H1 (cell line): ENCODE data around the gene NUTM2F. TPM values are rescaled to one million over a fixed set of nuclear protein-coding genes. Genes with fewer than 3 reads are reported as not detected.

Experiments used
- CTCF ChIA-PET: fragments of 300-600 bp; sonication (Branson Sonifier 250); formaldehyde crosslinking; loops from one replicate; lab custom pipeline; 2021; ENCODE audit not compliant: partially characterized antibody; lab: Charles Lee
- POLR2A ChIA-PET: fragments of 300-600 bp; sonication (Branson Sonifier 250); formaldehyde crosslinking; loops from one replicate; lab custom pipeline; 2021; ENCODE audit warnings: inconsistent platforms; ENCODE audit not compliant: partially characterized antibody; lab: Charles Lee
- DNase-seq, 2 experiments: peaks; one replicate each; pipeline versions ENCODE4 v3.0.0 to v3.0.0-alpha.2; 2010 to 2022; ENCODE audit warnings: low spot score in 2 of 2, low read depth in 1 of 2, mixed read lengths in 1 of 2
- FAIRE-seq: peaks from 2 replicates; lab custom pipeline; 2011; peaks lifted over from hg19 to GRCh38; lab: Jason Lieb, UNC
- H2AFZ ChIP-seq: 2 replicates; pipeline ENCODE4 v1.8.1; 2012; ENCODE audit warnings: low read length, inconsistent platforms
- H2AK5ac ChIP-seq: 2 replicates; pipeline ENCODE4 v1.6.1; 2013; ENCODE audit warnings: low read depth, low read length
- H2BK120ac ChIP-seq: replicated peaks from 2 replicates; pipeline ENCODE3; 2013; ENCODE audit warnings: low read depth, low read length, inconsistent platforms
- H2BK12ac ChIP-seq: 2 replicates; pipeline ENCODE4 v1.6.1; 2013; ENCODE audit warnings: low read depth, low read length
- H2BK15ac ChIP-seq: 2 replicates; pipeline ENCODE4 v1.6.1; 2013; ENCODE audit warnings: low read length
- H2BK20ac ChIP-seq: 2 replicates; pipeline ENCODE4 v1.6.1; 2013; ENCODE audit warnings: low read length
- H2BK5ac ChIP-seq: 2 replicates; pipeline ENCODE4 v1.6.1; 2013; ENCODE audit warnings: low read depth, low read length
- H3K14ac ChIP-seq: 2 replicates; pipeline ENCODE4 v1.6.1; 2013; ENCODE audit warnings: inconsistent platforms; ENCODE audit not compliant: insufficient read length
- H3K18ac ChIP-seq: 2 replicates; pipeline ENCODE4 v1.6.1; 2013; ENCODE audit warnings: low read length; ENCODE audit errors: extremely low read depth
- H3K23ac ChIP-seq: 2 replicates; pipeline ENCODE4 v1.6.1; 2013; ENCODE audit warnings: inconsistent platforms; ENCODE audit not compliant: insufficient read length
- H3K23me2 ChIP-seq: 2 replicates; pipeline ENCODE4 v1.6.1; 2013; ENCODE audit warnings: low read depth, low read length
- H3K27ac ChIP-seq: 2 replicates; pipeline ENCODE4 v1.6.1; 2011; ENCODE audit warnings: low read depth, low read length, inconsistent platforms
- H3K27me3 ChIP-seq, 4 experiments: replicated peaks in 1 of 4; 1 replicate in 1 of 4; 2 replicates in 3 of 4; pipeline versions ENCODE4 v1.6.1 to v1.8.1; 2011 to 2013; ENCODE audit warnings: low read length in 3 of 4, mild to moderate bottlenecking in 3 of 4, inconsistent platforms in 2 of 4, mixed read lengths in 2 of 4, moderate library complexity in 1 of 4; ENCODE audit not compliant: control insufficient read depth in 3 of 4, insufficient read depth in 3 of 4; ENCODE audit errors: extremely low read depth in 1 of 4
- H3K36me3 ChIP-seq, 4 experiments: 2 replicates each; pipeline versions ENCODE4 v1.6.1 to v1.8.1; 2011 to 2013; ENCODE audit warnings: mild to moderate bottlenecking in 4 of 4, low read length in 3 of 4, moderate library complexity in 2 of 4, control low read depth in 1 of 4, inconsistent platforms in 1 of 4; ENCODE audit not compliant: insufficient read depth in 4 of 4, control insufficient read depth in 2 of 4
- H3K4ac ChIP-seq: replicated peaks from 2 replicates; pipeline ENCODE3; 2013; ENCODE audit warnings: low read length, low read depth, mixed read lengths, inconsistent platforms; ENCODE audit not compliant: insufficient read length
- H3K4me1 ChIP-seq, 4 experiments: replicated peaks in 1 of 4; 1 replicate in 1 of 4; 2 replicates in 3 of 4; pipeline versions ENCODE4 v1.6.1 to v1.8.1; 2011 to 2013; ENCODE audit warnings: low read length in 3 of 4, inconsistent platforms in 2 of 4, mixed read lengths in 1 of 4; ENCODE audit not compliant: insufficient read depth in 4 of 4, control insufficient read depth in 3 of 4
- H3K4me2 ChIP-seq, 2 experiments: 2 replicates each; pipeline versions ENCODE4 v1.6.1 to v1.8.1; 2011 to 2013; ENCODE audit warnings: low read depth in 2 of 2, low read length in 2 of 2, control low read depth in 1 of 2, inconsistent platforms in 1 of 2, mild to moderate bottlenecking in 1 of 2; ENCODE audit not compliant: insufficient read depth in 1 of 2
- H3K4me3 ChIP-seq, 4 experiments: fragments of 200-600, 300-600 bp in 1 of 4; sonication (generic), shearing (Covaris generic), sonication (Bioruptor Twin) in 1 of 4; 2 replicates each; pipeline versions ENCODE4 v1.5.1 to v1.8.1; 2011 to 2016; ENCODE audit warnings: low read length in 4 of 4, low read depth in 3 of 4, control low read depth in 2 of 4, inconsistent platforms in 2 of 4, mild to moderate bottlenecking in 2 of 4, mixed read lengths in 1 of 4, moderate library complexity in 1 of 4; ENCODE audit not compliant: insufficient read depth in 2 of 4; ENCODE audit errors: extremely low read depth in 1 of 4
- H3K56ac ChIP-seq: replicated peaks from 2 replicates; pipeline ENCODE3; 2013; ENCODE audit warnings: low read depth, mild to moderate bottlenecking, mixed read lengths, low read length, inconsistent platforms; ENCODE audit not compliant: insufficient read length
- H3K79me1 ChIP-seq: 2 replicates; pipeline ENCODE4 v1.6.1; 2013; ENCODE audit warnings: low read depth, low read length, control low read depth
- H3K79me2 ChIP-seq, 2 experiments: 2 replicates each; pipeline versions ENCODE4 v1.6.1 to v1.8.1; 2012 to 2013; ENCODE audit warnings: low read length in 2 of 2, mild to moderate bottlenecking in 2 of 2, inconsistent platforms in 1 of 2; ENCODE audit not compliant: insufficient read depth in 2 of 2, control insufficient read depth in 1 of 2
- H3K9ac ChIP-seq, 4 experiments: replicated peaks in 1 of 4; 1 replicate in 1 of 4; 2 replicates in 3 of 4; pipeline versions ENCODE4 v1.6.1 to v1.8.1; 2011 to 2013; ENCODE audit warnings: low read depth in 3 of 4, low read length in 3 of 4, control low read depth in 2 of 4, mild to moderate bottlenecking in 2 of 4, moderate library complexity in 2 of 4, inconsistent platforms in 1 of 4; ENCODE audit errors: extremely low read depth in 1 of 4
- H3K9me3 ChIP-seq, 2 experiments: 2 replicates each; pipeline versions ENCODE4 v1.6.1 to v1.8.1; 2012 to 2013; ENCODE audit warnings: mild to moderate bottlenecking in 2 of 2, moderate library complexity in 2 of 2, control low read depth in 1 of 2, inconsistent platforms in 1 of 2, low read depth in 1 of 2, low read length in 1 of 2, mixed read lengths in 1 of 2; ENCODE audit not compliant: insufficient read depth in 2 of 2
- H4K20me1 ChIP-seq, 2 experiments: replicated peaks in 1 of 2; 2 replicates each; pipeline versions ENCODE3 to v1.8.1; 2011 to 2013; ENCODE audit warnings: inconsistent platforms in 2 of 2, low read length in 2 of 2, mild to moderate bottlenecking in 1 of 2; ENCODE audit not compliant: insufficient read depth in 2 of 2, control insufficient read depth in 1 of 2
- H4K5ac ChIP-seq: 2 replicates; pipeline ENCODE4 v1.6.1; 2013; ENCODE audit warnings: low read length, low read depth, mixed read lengths, inconsistent platforms; ENCODE audit not compliant: insufficient read length
- H4K8ac ChIP-seq: 2 replicates; pipeline ENCODE4 v1.8.0; 2013; ENCODE audit warnings: mild to moderate bottlenecking, moderate library complexity, low read length, inconsistent platforms; ENCODE audit not compliant: insufficient read depth; ENCODE audit errors: extremely low read depth
- H4K91ac ChIP-seq: replicated peaks from 2 replicates; pipeline ENCODE3; 2013; ENCODE audit warnings: low read length, mixed read lengths, inconsistent platforms; ENCODE audit not compliant: insufficient read length
- EP300 ChIP-seq, 2 experiments: IDR thresholded peaks; 1 replicate in 1 of 2; 2 replicates in 1 of 2; pipeline ENCODE4 v1.6.1; 2011 to 2012; ENCODE audit warnings: low read depth in 2 of 2, low read length in 2 of 2, mild to moderate bottlenecking in 2 of 2, borderline replicate concordance in 1 of 2, inconsistent platforms in 1 of 2, moderate library complexity in 1 of 2
- HDAC2 ChIP-seq, 2 experiments: fragments of 300-600 bp in 1 of 2; sonication (generic) in 1 of 2; IDR thresholded peaks; 2 replicates each; pipeline ENCODE4 v1.6.1; 2011 to 2012; ENCODE audit warnings: low read depth in 2 of 2, low read length in 2 of 2, mild to moderate bottlenecking in 2 of 2, moderate library complexity in 2 of 2, borderline replicate concordance in 1 of 2, inconsistent platforms in 1 of 2
- HDAC6 ChIP-seq: IDR thresholded peaks from one replicate; pipeline ENCODE4 v1.7.1; 2012; ENCODE audit warnings: low read depth, mild to moderate bottlenecking, inconsistent platforms, low read length, moderate library complexity
- KDM4A ChIP-seq: IDR thresholded peaks from one replicate; pipeline ENCODE4 v1.7.1; 2012; ENCODE audit warnings: low read depth, mild to moderate bottlenecking, moderate library complexity, low read length, inconsistent platforms; ENCODE audit not compliant: severe bottlenecking
- POU5F1 ChIP-seq: IDR thresholded peaks from 2 replicates; pipeline ENCODE4 v1.6.1; 2011; ENCODE audit warnings: low read depth, mild to moderate bottlenecking, low read length, moderate library complexity
- RFX5 ChIP-seq: IDR thresholded peaks from 2 replicates; pipeline ENCODE4 v1.6.1; 2011; ENCODE audit warnings: low read depth, low read length, improper control_type of control experiment, borderline replicate concordance
- WGBS, 2 experiments: shearing (Covaris generic) in 1 of 2; methylation state at CpG; one replicate each; pipeline versions ENCODE4 v1.1.6 to v1.1.7; 2013 to 2015; ENCODE audit warnings: low lambda C conversion rate in 2 of 2, mixed read lengths in 2 of 2, inconsistent platforms in 1 of 2, low coverage in 1 of 2, missing lambda C conversion rate in 1 of 2; ENCODE audit not compliant: insufficient replicate concordance in 2 of 2, insufficient coverage in 1 of 2, insufficient read length in 1 of 2; ENCODE audit errors: extremely low coverage in 1 of 2, missing lambda C conversion rate in 1 of 2; 5-methylcytosine and 5-hydroxymethylcytosine counted together
- polyA plus RNA-seq, 7 experiments: library from polyadenylated mRNA; depleted of rRNA in 3 of 7; stranded (reverse) in 5 of 7; unstranded in 2 of 7; fragments of >200 nt in 5 of 7; fragments of 200-250 nt in 2 of 7; gene quantifications; 1 replicate in 5 of 7; 2 replicates in 1 of 7; 4 replicates in 1 of 7; pipeline versions ENCODE4 v1.2.1 to v1.2.3, GENCODE V29; 2011 to 2013; ENCODE audit warnings: missing spikeins in 2 of 7, mixed read lengths in 2 of 7
- total RNA-seq: library from RNA; stranded (reverse); fragmentation: NEBNext Ultra II Directional; extraction: Animal tissue kit (Norgen Biotek cat#: 25700); gene quantifications from 2 replicates; pipeline ENCODE4 v1.2.1, GENCODE V29; 2021

The NUTM2F gene
- total and polyA plus RNA-seq, 2 of the 8 experiments (the other 6 are each of a cell fraction or from before 2014, with no cell fraction given), result 0.06 to 0.19 TPM

DNA sequence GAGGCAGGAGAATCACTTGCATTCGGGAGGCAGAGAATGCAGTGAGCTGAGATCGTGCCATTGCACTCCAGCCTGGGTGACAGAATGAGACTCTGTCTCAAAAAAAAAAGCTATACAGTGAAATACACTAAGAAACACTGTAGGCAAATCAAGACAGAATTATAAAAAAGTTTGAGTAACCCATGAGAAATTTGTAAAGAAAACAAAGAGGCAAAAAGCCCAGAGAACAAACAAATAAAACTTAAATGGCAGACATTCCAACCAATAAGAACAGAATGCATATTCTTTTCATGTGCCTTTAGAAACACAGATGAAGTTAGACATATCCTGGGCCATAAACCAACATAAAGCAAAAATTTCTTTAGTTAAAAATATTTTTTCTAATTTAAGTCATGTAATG is 38.8 kb downstream of the NUTM2F start:
- Histone ChIP-seq H3K4me1 (no peaks in the 10 kb centered on the region), H2BK12ac (no peak overlapping the region), H4K5ac (no peak overlapping the region), H4K8ac (no peak overlapping the region), H3K23ac (no peak overlapping the region), H3K4me2 (no peak overlapping the region), H3K14ac (no peak overlapping the region), H4K91ac (no peak overlapping the region), H3K79me2 (no peaks in the 10 kb centered on the region), H2BK20ac (no peak overlapping the region), H3K9me3 (no peaks in the 10 kb centered on the region), H3K23me2 (no peaks in the 10 kb centered on the region), H3K27ac (no peak overlapping the region), H4K20me1 (no peaks in the 10 kb centered on the region), H3K27me3 (no peaks in the 10 kb centered on the region), H3K79me1 (no peaks in the 10 kb centered on the region), H3K9ac (no peak overlapping the region), H3K4ac (no peak overlapping the region), H2BK15ac (no peak overlapping the region), H3K36me3 (peaks cover 0 to 11% (median 3%) of the 10 kb centered on the region in 4 experiments; a peak in 5 of 8 replicates), H2AK5ac (no peak overlapping the region), H3K18ac (no peak overlapping the region), H2BK5ac (no peak overlapping the region), H3K56ac (no peak overlapping the region), H3K4me3 (no peak overlapping the region), H2BK120ac (no peak overlapping the region), H2AFZ (no peak overlapping the region)
- 100% methylated on average over 2 of the region's 2 CpGs; no CpG with 5 or more reads in 1 of the 2 experiments for WGBS, 2 experiments
- FAIRE-seq, result no peak
- ChIA-PET POLR2A (no interaction called here), CTCF (interaction anchor here (1.0 to 1.2 kb wide), 2 partner anchors 280 to 878 kb away, joined by 3 read pairs; no protein-coding TSS in a partner anchor)
- DNase-seq, result no peak
- TF ChIP-seq RFX5 (no peak), KDM4A (no peak), HDAC6 (no peak), EP300 (IDR thresholded peaks at IDR 0.05; ENCODE audit: borderline replicate concordance in 1 of 2, low read depth in 2 of 2, low read length in 2 of 2) (no peak), POU5F1 (no peak), HDAC2 (IDR thresholded peaks at IDR 0.05; ENCODE audit: borderline replicate concordance in 1 of 2, low read depth in 2 of 2, low read length in 2 of 2) (no peak)
